Neutrophil (primary cell): ENCODE results near the gene WDFY4.

Source experiments
- H3K27ac ChIP-seq: fragments of 200-600 bp; sonication (generic); 2 replicates; pipeline ENCODE4 v1.5.1; 2016; ENCODE audit warnings: mild to moderate bottlenecking, moderate library complexity
- H3K27me3 ChIP-seq: fragments of 200-600 bp; sonication (generic); 2 replicates; pipeline ENCODE4 v1.6.0; 2016; ENCODE audit warnings: mild to moderate bottlenecking
- H3K36me3 ChIP-seq: fragments of 200-600 bp; sonication (generic); 2 replicates; pipeline ENCODE4 v1.5.1; 2017
- H3K4me1 ChIP-seq, 2 experiments: fragments of 200-600 bp in 1 of 2; sonication (generic) in 1 of 2; 1 replicate in 1 of 2; 2 replicates in 1 of 2; pipeline versions ENCODE4 v1.5.1 to v1.6.1; 2013 to 2016; ENCODE audit warnings: low read depth in 1 of 2, low read length in 1 of 2, mild to moderate bottlenecking in 1 of 2, moderate library complexity in 1 of 2; ENCODE audit not compliant: control insufficient read depth in 1 of 2, insufficient read depth in 1 of 2
- H3K4me3 ChIP-seq, 2 experiments: fragments of 200-600 bp in 1 of 2; sonication (generic) in 1 of 2; 1 replicate in 1 of 2; 2 replicates in 1 of 2; pipeline ENCODE4 v1.5.1; 2013 to 2016; ENCODE audit warnings: low read depth in 1 of 2, low read length in 1 of 2, mild to moderate bottlenecking in 1 of 2, moderate library complexity in 1 of 2
- H3K9me3 ChIP-seq: fragments of 200-600 bp; sonication (generic); 2 replicates; pipeline ENCODE4 v1.5.1; 2016
- TF ChIP-seq, protein P1 (sequence below): fragments of 200-600 bp; sonication (generic); IDR thresholded peaks from 2 replicates; pipeline ENCODE4 v1.5.1; 2016; ENCODE audit warnings: antibody characterized with exemption

The WDFY4 gene

DNA sequence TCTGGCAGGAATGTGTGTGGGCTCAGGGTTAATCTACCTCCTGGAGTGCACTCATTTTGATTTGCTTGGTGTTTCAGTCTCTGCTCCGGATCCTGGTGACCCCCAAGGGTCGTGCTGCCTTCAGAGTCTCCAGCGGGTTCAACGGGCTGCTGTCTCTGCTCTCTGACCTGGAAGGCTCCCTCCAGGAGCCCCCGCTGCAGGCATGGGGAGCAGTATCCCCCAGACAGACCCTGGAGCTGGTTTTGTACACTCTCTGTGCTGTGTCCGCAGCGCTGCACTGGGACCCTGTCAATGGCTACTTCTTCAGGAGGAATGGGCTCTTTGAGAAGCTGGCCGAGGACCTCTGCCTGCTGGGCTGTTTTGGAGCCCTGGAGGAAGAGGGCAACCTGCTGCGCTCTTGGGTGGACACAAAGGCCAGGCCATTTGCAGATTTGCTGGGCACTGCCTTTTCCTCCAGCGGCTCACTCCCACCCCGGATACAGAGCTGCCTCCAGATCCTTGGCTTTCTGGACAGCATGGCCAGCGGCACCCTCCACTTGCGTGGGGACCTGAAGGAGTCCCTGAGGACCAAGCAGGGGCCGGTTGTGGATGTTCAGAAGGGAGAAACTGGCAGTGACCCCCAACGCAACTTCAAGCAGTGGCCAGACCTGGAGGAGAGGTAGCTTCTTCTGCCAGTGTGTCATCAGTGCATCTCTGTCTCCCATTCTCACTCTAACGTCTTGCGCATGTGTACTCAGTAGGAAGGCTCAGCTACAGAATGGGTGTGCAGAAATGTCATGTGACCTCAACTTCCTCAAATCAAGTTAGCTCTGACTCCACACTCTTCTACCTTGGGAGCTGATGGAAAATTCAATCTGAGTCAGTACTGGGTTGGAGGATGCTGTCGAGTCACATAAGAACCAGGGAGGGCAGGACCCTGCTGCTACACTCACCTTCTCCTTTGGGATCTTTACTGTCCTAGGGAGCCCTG lies 58.5 kb downstream of the WDFY4 start:
- Histone ChIP-seq H3K27me3 (no peaks in the 10 kb centered on the region), H3K4me3 (no peak overlapping the region), H3K4me1 (peaks cover 7 to 9% of the 10 kb centered on the region in 2 experiments), H3K27ac (peak overlapping the region; percentile 62), H3K9me3 (no peaks in the 10 kb centered on the region), H3K36me3 (peaks cover 71% of the 10 kb centered on the region)
- TF ChIP-seq, protein P1, sequence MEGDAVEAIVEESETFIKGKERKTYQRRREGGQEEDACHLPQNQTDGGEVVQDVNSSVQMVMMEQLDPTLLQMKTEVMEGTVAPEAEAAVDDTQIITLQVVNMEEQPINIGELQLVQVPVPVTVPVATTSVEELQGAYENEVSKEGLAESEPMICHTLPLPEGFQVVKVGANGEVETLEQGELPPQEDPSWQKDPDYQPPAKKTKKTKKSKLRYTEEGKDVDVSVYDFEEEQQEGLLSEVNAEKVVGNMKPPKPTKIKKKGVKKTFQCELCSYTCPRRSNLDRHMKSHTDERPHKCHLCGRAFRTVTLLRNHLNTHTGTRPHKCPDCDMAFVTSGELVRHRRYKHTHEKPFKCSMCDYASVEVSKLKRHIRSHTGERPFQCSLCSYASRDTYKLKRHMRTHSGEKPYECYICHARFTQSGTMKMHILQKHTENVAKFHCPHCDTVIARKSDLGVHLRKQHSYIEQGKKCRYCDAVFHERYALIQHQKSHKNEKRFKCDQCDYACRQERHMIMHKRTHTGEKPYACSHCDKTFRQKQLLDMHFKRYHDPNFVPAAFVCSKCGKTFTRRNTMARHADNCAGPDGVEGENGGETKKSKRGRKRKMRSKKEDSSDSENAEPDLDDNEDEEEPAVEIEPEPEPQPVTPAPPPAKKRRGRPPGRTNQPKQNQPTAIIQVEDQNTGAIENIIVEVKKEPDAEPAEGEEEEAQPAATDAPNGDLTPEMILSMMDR = no peak

DNA sequence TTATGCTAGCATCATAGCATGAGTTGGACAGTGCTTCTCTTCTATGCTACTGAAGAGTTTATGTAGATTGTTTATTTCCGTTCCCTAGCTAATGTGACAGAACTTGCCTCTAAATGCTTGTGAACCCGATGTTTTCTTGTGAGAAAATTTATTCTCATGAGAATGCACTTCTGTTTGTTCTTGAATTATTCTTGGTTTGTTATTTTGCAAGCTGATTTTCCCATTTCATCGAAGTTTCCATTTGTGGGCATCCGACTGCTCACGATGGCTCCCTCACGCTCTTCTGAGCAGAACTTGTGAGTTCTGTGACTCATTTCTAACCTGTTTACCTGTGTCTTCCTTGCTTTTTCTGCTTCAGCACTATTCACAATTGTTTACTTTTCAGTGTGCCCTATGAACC lies 59.9 kb downstream of the WDFY4 start:
- Histone ChIP-seq H3K36me3 (peaks cover 71% of the 10 kb centered on the region), H3K4me1 (peaks cover 7 to 9% of the 10 kb centered on the region in 2 experiments), H3K4me3 (no peak overlapping the region), H3K27me3 (no peaks in the 10 kb centered on the region), H3K9me3 (no peaks in the 10 kb centered on the region), H3K27ac (peak overlapping the region; percentile 62)
- TF ChIP-seq, protein P1 = no peak

DNA sequence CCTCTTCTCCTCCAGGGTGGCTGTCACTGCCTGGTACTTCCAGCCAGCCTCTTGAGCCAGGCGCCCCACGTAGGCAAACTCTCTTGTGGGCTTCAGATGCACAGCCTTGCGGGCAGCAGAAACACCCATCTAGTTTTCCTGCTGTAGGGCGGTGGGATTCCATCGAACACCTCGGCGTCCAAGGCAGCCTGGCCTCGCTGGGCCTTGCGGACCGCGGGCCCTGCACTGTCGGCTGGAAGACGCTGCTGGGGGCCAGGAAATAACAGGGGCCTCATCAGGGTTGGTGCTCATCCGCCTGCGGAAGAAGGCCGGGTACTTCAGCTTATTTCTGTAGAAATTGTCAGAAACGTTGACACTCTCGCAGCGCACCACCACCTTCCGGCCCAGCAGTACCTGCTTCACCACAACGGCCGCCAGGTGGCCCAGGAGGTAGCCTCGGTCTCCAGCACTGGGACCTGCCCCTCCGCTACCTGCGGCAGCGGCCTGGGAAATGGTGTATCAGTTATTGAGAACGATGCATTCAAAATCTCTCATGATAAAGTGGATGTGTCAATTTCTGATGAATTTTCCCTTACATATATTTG lies 61.1 kb downstream of the WDFY4 start:
- peaks cover 70% of the 10 kb centered on the region for H3K36me3 ChIP-seq
- H3K4me1 ChIP-seq = peaks cover 7 to 9% of the 10 kb centered on the region in 2 experiments
- no peaks in the 10 kb centered on the region for H3K27me3 ChIP-seq
- no peak overlapping the region for H3K27ac ChIP-seq
- TF ChIP-seq, protein P1 = no peak
- no peak overlapping the region for H3K4me3 ChIP-seq
- H3K9me3 ChIP-seq = no peaks in the 10 kb centered on the region

GRCh38 chr10:48748573-48748972 lies 63.9 kb downstream of the WDFY4 start:
- Histone ChIP-seq H3K36me3 (peaks cover 49% of the 10 kb centered on the region), H3K27ac (no peak overlapping the region), H3K4me1 (peaks cover 4 to 5% of the 10 kb centered on the region in 2 experiments), H3K4me3 (no peak overlapping the region), H3K27me3 (no peaks in the 10 kb centered on the region), H3K9me3 (no peaks in the 10 kb centered on the region)
- TF ChIP-seq, protein P1 = no peak

DNA sequence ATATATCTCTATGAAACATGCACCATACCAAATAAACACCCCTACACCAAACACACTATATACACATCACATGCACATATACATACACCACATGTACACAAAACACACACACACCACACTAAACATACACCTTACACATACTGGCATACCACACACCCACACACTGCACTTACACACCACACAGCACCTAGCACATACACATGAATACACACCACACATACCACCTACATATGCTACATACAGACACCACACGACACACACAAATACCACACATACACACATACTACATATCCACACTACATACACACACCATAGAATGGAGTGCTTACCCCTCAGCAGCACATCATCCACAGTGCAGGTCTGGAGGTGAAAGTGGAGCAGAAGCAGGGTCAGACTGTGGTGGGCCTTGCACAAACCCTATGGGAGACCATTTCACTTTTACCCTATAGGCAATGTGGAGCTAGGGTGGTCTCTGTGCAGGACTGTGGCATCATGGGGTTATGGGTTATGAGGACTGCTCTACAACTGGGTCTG lies 64.6 kb downstream of the WDFY4 start:
- H3K9me3 ChIP-seq = no peaks in the 10 kb centered on the region
- H3K36me3 ChIP-seq = peaks cover 41% of the 10 kb centered on the region
- TF ChIP-seq, protein P1 = no peak
- H3K27me3 ChIP-seq = no peaks in the 10 kb centered on the region
- H3K4me3 ChIP-seq = no peak overlapping the region
- no peak overlapping the region for H3K27ac ChIP-seq
- no peaks in the 10 kb centered on the region for H3K4me1 ChIP-seq
